ENCODE results near the gene ERICH4.

DNA sequence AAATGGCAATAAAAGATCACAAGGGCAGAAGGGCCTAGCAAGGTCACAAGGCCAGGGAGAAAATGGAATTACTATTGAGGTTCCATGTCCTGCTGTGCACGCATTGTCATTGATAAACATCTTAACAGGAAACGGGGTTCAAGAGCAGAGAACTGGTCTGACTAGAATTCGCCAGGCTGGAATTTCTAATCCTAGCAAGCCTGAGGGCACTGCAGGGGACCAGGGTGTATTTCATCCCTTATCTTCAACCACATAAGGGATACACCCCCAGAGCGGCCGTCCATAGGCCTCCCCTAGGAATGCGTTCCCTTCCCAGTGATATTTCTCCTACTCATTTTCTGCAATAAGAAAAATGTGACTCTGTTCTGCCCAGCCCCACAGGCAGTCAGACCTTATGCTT, 19.5 kb downstream of the ERICH4 start:
- TF ChIP-seq CTCF (IDR thresholded peaks at IDR 0.05), result no peak
- no peak for TF ChIP-seq POLR2A (IDR thresholded peaks at IDR 0.05)
- no peak for TF ChIP-seq POLR2AphosphoS5 (IDR thresholded peaks at IDR 0.05)
